GM19328 (cell line): Measurements from ENCODE around the gene SLC25A23.
"Not testable (repeated sequence)": the region's sequence is repeated elsewhere in the genome, so short reads cannot be mapped to it uniquely, and the experiment has no call there.

ENCODE experiments used
- ATAC-seq: cut with Tn5 transposase; IDR thresholded peaks from one replicate; pipeline ENCODE4 v1.9.1; 2021; ENCODE audit warnings: mild to moderate bottlenecking, moderate library complexity; ENCODE audit not compliant: unreplicated experiment

SLC25A23 gene

GRCh38 chr19:6457958-6458694 is 1.5 kb downstream of the SLC25A23 start:
- no peak for ATAC-seq

GRCh38 chr19:6455924-6456323 is 3.7 kb downstream of the SLC25A23 start:
- no peak for ATAC-seq

DNA sequence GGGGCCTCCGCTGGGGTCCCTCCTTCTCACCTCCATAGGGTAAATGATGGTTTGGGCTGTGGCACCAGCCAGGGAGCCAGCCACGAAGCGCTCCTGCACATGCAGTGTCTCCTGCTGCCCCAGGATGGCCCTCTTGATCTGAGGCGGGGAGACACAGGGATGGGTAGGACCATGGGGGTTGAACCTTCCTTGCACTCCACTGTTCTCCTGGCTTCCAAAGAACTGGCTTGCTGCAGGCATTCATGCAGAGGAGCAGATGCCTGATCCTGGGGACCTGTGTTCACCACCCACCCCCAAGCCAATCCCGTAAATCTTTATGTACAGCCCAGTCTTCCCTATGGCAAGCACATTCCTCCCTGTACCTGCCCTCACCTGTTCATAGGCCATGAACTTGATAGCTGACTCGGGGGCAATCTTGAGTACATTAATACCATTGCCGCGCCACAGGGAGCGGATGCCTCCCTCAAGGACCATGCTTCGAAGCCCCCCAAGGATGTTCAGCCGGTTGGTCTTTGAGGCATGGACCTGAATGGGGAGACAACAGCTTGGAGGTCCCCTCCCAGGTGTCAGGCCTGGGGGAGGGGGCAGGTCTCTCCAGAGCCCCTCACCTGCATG is 5.5 kb downstream of the SLC25A23 start:
- ATAC-seq: no peak

DNA sequence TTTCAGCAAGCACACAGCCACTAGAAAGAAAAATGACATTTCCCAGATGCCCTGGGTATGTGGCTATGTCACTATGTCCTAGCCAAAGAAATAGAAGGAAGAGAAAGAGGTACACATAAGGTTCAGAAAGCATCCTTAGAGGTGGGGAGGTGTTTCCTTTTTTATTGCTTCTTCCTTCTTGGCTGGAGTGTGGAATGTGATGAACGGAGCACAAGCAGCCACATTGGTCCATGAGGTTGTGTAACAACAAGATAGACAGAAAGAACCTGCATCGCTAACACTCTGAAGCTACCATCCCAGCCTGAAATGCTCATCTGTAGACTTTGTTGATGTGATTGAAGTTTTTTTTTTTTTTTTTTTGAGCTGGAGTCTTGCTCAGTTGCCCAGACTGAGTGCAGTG is 6.7 kb downstream of the SLC25A23 start:
- no peak for ATAC-seq

DNA sequence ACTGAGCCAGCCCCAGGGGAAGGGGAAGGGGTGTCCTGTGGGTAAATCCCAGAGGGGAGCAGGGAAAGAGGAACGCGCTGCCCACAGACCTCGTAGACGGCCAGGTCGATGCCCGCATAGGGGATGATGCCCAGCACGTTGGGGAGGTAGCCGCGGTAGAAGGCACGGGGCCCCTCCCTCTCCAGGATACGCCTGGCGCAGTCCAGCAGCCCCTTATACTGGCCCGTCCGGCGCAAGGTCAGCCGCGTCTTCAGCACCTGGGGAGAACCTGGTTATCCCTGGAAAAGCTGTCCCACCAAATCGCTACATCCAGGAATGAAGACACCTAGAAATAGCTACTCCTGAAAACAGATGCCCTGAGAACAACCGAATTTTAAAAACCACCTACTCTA is 7.4 kb downstream of the SLC25A23 start:
- no peak for ATAC-seq

DNA sequence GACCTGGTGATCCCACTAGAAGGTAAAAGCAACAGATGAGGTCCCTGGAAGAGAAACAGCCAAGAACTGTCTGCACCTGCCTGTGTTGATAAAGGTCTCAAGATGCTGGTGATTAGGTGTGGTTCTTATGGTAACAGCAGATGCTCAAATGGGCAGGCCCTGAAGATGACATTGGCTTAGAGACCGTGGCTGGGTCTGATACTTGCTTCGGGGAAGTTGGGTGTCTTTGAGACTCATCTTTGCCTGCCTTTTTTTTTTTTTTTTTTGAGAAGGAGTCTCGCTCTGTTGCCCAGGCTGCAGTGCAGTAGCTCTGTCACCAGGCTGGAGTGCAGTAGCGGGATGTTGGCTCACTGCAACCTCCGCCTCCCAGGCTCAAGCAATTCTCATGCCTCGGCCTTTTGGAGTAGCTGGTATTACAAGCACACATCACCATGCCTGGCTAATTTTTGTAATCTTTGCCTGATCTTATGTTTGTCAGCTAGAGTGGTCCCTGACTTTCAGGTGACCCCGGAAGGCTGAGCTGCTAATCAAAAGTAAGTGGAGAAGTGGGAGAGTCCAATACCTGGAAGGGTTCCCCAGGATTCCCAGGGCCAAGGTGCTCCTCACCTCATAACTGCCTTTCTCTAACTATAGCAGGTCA is 7.9 kb downstream of the SLC25A23 start:
- no peak for ATAC-seq

DNA sequence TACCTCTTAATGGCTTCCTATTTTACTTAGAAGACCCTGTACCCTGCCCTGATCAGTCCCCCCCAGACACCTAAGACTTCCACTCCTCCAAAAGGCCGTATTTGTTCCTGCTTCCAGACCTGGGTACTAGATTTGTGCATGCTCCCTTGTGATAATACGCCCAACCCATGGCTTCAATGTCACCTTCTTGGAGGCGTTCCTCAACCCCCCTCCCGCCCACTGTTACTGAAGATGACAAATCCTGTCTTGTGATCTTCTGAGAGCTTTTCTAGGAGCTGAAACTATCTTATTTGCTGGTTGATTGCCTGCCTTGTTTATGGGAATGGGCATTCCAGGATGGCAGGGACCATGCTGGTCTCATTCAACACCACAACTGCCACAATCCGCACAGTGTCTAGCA is 9.4 kb downstream of the SLC25A23 start:
- ATAC-seq: no peak

- ATAC-seq: no peak
Measured at GRCh38 chr19:6448045-6448444, 11.5 kb downstream of the SLC25A23 start.

DNA sequence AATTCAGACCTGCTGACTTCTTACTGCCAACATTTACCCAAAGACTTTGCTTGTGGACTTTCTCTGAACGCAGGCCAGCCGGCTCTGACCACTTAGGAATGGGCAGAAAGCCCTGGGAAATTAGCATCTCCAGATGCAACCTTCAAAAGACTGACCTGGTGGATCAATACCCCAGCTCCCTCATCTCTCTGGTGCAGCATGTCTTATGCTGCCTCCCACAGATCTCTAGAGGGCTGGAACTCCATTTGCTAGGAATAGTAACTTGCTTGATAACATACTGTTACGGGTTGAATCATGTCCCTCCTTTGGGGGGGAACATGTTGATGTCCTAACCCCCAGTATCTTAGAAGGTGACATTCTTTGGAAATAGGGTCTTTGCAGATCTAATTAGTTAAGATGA is 13.1 kb downstream of the SLC25A23 start:
- ATAC-seq: no peak

- ATAC-seq: no peak
Measured at GRCh38 chr19:6443986-6444385, 15.6 kb downstream of the SLC25A23 start.

DNA sequence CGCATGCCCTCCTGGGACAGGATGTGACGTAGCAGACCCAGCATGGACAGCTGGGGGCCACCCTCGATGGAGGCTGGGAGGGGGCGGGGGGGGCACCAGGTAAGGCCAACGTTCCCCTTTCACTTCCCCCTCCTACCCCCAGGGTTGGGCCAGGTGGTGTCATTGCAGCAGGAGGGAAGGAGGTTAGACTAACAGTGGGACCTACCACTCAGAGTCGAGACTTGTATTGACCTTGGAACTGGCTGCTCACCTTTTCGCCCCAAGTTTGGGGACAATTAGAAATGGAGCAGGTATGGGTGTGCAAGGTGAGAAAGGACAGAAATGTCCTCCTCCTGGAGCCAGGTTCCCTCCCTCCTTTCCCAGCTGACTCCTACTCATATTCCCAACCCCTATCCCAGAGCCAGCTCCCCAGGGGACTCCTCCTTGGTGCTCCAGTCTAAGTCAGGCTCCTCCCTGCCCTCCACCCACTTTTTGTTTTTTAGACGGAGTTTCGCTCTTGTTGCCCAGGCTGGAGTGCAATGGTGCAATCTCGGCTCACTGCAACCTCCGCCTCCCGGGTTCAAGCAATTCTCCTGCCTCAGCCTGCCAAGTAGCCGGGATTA is 17.4 kb downstream of the SLC25A23 start:
- no peak for ATAC-seq

DNA sequence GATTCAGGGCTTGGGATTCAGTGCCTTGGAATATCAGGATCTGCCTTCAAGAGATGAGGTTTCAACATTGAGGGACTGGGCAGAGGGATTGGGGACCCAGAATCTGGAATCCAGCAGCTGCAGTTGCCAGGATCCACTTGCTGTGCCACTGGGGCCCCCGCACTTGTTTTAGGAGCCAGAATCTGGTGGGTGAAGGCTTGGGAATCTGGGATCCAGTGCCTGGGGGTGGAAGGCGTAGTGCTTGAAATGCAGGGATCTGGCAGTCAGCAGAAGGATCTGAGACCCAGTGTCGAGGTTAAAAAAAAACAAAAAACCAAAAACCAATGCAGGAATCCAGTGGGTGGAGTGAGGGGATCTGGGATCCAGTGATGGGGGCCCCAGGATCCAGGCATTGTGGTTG is 18.7 kb downstream of the SLC25A23 start:
- ATAC-seq: no peak

- ATAC-seq: no peak
Measured at GRCh38 chr19:6439743-6440142, 19.8 kb downstream of the SLC25A23 start.

GRCh38 chr19:6433663-6434062 is 25.9 kb downstream of the SLC25A23 start, which contains the start of gene SLC25A41:
Gene SLC25A41 (minus strand): TSS chr19:6433763. CDS start chr19:6433693, 70 bp downstream.
- no peak for ATAC-seq

GRCh38 chr19:6433165-6433564 is 26.4 kb downstream of the SLC25A23 start:
- no peak for ATAC-seq

DNA sequence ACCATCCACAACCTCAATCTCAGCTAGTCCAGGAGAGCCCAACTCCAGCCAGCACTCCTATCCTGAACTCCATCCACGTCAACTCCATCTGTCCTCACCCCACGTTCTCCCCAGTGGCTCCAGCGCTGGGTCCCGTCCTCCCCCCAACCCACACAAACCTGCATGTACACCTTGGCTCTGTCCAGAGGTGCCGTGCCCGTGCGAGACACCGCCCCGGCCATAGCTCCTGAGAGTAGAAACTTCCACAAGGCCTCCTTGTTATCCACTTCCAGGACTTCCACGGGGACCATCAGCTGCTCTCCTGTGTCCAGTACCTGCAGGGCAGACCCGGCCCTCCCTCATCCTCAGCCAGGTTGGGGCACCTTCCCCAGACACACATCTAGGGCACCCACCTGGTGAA is 27.7 kb downstream of the SLC25A23 start:
- no peak for ATAC-seq

DNA sequence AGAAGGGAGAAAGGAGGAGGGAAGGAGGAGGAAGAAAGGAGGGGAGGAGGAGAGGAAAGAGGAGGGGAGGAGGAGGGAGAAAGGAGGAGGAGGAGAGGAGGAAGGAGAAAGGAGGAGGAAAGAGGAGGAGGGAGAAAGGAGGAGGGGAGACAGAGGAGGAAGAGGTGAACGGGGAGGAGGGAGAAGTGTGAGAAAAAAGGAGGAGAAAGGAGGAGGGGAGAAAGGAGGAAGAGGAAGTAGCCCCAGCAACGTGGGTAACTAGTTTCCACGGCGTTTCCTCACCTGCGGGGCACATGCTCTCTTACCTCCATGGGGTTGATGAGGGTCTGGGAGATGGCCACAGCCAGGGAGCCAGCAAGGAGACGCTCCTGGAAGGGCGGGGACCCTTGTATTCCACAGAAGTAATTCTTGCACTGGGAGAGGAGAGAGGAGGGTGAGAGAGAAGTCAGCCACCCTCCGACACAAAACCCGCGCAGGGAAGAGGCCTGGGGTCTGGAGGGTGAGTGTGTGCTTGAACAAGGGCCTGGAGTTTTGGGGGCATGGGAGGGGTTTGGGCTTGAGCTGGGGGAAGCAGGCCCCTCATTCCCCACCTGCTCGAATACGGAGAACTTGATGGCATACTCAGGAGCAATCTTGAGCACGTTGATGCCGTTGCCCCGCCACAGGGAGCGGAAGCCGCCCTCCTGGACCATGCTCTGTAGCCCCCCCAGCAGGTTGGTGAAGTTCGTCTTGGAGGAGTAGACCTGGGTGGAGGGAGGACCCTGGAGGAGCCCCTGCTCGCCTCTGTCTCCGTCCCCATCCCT is 30.0 kb downstream of the SLC25A23 start:
- no peak for ATAC-seq

DNA sequence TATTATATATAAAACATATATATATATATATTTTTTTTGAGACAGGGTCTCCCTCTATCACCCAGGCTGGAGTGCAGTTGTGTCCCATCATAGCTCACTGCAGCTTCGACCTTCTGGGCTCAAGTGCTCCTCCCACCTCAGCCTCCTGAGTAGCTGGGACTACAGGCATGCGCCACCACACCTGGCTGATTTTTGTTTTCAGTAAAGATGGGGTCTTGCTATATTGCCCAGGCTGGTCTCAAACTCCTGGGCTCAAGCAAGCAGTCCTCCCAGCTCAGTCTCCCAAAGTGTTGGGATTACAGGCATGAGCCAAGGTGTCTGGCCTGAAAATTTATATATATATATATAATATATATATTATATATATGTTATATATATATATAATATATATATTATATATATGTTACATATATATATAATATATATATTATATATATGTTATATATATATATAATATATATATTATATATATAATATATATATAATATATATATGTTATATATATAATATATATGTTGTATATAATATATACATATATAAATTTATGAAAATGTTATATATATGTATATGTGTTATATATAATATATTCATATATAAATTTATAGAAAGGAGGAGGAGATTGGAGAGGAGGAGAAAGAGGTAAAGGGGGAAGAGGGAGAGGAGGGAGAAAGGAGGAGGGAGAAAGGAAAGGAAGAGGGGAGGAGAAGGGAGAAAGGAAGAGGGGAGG is 30.7 kb downstream of the SLC25A23 start:
- ATAC-seq: not testable (repeated sequence)

GRCh38 chr19:6427131-6427530 is 32.5 kb downstream of the SLC25A23 start:
- ATAC-seq: no peak
